Epidermal melanocyte (primary cell): ENCODE data around the gene TAF10.
A peak's percentile ranks its signal among the peaks of the same experiment; 100 is the strongest.

Experiments
- DNase-seq: peaks from one replicate; pipeline ENCODE4 v3.0.0; 2011; ENCODE audit warnings: low spot score; ENCODE audit not compliant: insufficient read length

The TAF10 gene

GRCh38 chr11:6612213-6613041 is at the start of gene TAF10:
TSS of gene TAF10 (minus strand) at chr11:6612216. CDS start at chr11:6612189, 27 bp downstream.
- DNase-seq: peak; percentile 76

DNA sequence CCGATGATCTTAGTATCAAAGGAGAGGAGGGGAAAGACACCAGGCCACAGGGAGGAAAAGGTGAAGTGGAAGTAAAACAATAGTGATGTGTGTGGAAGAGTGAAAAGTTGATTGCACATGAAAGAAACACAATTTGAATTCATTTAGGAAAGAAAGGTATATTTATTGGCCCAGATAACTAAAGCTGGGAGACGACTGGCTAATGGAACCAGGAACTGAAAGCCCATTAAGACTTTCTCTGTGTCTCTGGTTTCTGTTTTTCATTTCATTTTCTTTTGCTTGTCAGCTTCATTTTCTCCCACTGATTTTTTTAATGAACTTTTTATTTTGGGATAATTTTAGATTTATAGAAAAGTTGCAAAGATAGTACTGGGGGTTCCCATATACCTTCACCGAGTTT is 48.7 kb upstream of the TAF10 start:
- DNase-seq: no peak

- DNase-seq: no peak
Observed at GRCh38 chr11:6658647-6659046, 46.6 kb upstream of the TAF10 start.

- no peak for DNase-seq
Observed at GRCh38 chr11:6657346-6657745, 45.3 kb upstream of the TAF10 start.

DNA sequence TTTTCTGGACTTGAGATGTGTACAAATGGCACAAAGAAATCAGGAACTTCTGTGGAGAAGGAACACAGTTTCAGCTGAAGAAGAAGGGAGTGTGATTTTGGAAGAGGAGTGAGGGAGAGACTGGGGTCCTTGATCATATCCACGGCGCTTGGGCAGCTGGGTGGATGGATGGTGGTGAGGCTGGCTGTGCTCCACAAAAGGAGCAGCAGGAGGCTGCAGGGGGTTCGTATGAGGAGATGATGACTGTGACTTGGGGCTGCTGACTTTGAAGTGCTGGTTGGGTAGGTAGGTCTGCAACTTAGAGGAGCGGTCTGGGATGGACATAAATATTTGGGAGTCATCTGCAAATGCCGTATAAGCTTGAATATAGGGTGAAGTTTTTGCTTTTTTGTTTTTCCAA is 44.9 kb upstream of the TAF10 start:
- DNase-seq: no peak

- no peak for DNase-seq
Observed at GRCh38 chr11:6656584-6656915, 44.5 kb upstream of the TAF10 start.

GRCh38 chr11:6655790-6656583 is 44.0 kb upstream of the TAF10 start, which contains the start of gene DCHS1:
TSS of gene DCHS1 (minus strand) at chr11:6655809. CDS start at chr11:6641613, 14,196 bp downstream.
- DNase-seq: no peak

- DNase-seq: no peak
Observed at GRCh38 chr11:6655020-6655789, 43.2 kb upstream of the TAF10 start.

DNA sequence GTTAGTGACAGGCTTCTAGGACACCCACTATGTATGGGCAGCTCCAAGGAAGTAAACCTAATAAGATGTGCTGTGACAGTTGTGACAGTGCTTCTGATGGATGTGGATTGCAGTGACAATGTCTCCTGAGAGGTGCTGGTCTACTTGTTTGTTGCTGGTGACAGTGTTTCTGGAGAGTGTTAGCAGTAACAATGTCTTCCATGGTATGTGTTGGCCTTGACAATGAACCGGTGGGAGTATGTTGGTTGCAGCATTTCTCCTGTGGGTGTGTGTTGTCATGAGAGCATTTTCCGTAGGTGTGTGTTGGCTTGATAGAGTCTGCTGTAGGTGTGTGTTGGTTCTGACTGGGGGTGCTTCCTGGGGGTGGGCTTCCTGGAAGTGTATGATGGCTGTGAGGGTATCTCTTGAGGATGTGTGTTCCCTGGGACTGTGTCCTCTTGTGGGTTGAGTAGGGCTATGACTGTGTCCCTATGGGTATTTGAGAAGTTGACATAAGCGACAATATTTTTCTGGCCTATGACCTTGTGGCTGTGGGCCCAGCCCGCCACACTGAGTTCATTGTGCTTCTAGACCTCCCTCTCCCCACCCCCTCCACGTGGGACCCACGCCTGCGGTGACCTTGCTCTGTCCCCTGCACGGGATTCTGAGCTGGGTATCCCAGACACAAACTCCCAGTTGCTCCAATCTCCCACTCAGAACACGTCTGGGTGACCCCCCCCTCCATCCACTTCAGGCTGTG is 42.4 kb upstream of the TAF10 start:
- DNase-seq: no peak

GRCh38 chr11:6653656-6654055 is 41.6 kb upstream of the TAF10 start:
- DNase-seq: no peak

- no peak for DNase-seq
Observed at GRCh38 chr11:6653097-6653496, 41.1 kb upstream of the TAF10 start.

DNA sequence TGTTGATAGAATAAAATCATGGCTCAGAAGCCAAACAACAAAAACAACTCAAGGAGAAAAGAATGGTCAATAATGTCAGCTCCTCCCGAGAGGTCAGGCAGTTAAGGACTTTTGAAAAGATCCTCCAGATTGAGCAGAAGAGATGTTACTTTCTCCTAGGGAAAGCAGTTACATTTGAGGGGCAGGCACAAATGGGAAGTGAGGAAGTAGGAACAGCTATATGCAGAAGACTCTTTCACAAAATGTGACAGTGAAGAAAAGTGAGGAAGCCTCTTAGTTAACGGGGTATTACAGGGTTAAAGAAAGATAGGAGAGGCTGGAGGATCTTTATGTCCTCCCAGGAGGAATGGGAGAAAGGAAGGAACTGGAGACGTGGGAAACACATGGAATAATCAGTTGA is 40.2 kb upstream of the TAF10 start:
- no peak for DNase-seq

- no peak for DNase-seq
Observed at GRCh38 chr11:6650980-6651379, 39.0 kb upstream of the TAF10 start.

DNA sequence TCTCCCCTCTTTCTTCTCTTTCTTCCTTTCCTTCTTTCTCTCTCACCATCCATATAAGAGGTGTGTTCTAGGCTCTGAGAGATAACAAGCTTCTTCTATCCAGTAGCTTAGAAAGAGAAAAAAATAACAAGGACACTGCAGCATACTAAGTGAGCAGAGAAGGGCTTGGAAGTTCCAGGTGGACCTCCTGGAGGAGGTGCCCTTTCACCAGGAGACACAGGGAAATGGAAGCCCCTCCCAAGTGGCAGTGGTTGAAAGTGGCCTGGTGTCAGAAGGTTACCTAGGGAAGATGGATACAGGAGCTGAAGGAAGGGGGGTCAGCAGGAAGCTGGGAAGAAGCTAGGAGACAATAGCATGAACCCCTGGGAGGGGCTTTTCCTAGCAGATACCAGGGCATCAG is 38.1 kb upstream of the TAF10 start:
- no peak for DNase-seq

GRCh38 chr11:6648501-6648900 is 36.5 kb upstream of the TAF10 start:
- no peak for DNase-seq

DNA sequence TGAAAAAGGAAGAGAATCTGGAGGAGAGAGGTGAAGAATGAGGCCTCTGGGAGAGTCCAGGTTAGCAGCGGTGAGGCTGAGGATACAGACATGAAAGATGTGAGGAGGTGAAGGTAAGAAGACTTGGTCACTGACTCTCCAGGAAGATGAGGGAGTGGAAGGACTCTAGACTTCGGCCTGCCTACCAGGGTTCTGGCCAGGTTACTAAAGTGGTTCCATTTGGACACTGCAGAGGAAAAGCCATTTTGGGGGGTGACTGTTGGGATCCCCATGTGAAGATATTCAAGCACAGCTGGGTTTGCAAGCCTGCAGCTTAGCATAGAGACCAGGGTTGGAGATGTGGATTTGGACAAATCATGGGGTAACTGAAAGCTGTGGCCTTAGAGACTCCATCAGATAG is 35.8 kb upstream of the TAF10 start:
- no peak for DNase-seq

DNA sequence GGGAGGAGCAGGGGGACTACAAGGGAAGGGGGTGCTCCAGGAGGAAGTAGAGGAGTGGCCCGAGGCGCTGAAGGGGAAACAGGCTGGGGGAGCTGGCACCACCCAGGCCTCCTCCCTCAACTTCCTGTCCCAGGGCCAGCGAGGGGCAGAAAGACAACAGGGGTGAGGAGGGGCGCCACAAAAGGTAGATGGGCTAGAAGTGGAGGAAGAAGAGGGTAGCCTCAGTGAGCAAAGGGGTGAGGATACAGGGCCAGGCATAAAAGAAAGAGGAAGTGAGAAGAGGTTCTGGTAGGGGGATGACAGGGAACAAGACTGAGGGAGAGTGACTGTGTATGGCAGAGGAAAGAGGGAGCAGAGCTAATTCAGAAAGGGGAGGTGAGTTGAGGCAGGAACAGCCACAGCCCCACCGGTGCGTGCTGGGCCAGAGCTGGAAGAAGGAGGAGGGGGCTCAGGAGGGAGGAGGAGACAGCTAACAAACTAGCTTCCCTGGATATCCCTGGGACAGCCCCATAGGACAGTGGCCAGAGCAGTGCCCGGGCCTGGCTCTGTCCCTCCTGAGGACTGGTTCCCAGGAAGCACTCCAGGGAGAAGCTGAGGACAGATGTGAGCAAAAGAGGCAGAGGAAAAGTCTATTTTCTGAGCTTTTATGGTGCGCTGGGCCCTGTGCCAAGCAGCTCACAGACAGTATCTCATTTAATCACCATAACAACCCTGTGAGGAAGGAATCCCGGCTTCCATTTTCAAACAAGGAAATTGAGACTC is 35.1 kb upstream of the TAF10 start:
- DNase-seq: peak; percentile 19

GRCh38 chr11:6646576-6646917 is 34.5 kb upstream of the TAF10 start:
- peak; percentile 72 for DNase-seq

- peak; percentile 18 for DNase-seq
Observed at GRCh38 chr11:6646071-6646470, 34.1 kb upstream of the TAF10 start.

DNA sequence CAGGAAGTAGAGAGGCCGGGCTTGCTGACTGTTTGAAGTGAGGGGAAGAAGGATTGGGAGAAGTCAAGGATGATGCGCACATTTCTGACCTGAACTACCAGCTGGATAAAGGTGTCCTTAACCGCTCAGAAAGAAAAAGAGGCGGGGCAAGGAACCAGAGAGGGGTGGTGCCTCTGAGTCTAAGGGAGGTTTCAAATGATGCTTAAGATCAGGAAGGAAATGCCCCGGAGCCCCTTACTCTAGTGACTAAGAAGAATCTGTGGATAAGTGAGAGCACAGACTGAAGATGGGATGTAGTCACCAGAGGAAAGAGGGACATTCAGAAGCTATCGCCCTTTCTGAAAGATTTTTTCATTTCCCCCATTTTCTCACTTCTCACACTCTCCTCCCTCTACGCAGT is 30.9 kb upstream of the TAF10 start:
- no peak for DNase-seq
